HL-60/S4 (cell line): ENCODE results near the gene CAMK2N2.

ENCODE experiments used
- in situ Hi-C: fragments of 300-500 bp; cut with MboI; formaldehyde crosslinking; loops from 2 replicates; pipeline ENCODE4 v1.14.3; 2022; ENCODE audit warnings: low sequenced_read_pairs

The CAMK2N2 gene

DNA sequence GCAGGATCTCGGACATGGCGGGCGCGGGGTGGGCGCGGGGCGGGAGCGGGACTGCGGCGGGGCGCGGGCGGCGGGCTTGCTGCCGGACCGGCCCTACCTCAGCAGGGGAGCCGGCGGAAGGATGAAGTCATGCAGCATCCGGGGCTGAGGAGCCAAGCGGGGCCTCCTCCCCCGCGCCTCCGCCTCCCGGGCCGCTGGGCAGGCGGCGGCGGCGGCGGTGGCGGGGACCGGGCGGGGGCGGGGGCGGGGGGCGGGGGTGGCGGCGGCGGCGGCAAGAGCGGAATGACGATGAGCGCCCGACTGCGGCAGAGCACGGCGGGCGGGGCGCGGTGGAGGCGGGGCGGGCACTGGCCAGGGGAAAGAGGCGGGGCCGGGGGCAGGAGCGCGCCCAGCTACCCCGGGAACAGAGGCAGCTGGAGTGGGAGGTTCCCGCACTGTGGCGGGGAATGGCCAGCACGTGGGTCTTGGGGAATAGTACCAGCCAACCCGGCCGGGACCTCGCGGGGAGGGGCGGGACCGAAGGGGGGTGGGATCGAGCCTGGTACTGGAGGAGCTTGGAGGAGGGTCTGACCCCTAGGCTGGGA lies at the start of gene CAMK2N2:
Gene CAMK2N2 (minus strand): TSS at position 284 of the 584 bp plus-strand sequence. CDS start 268 bp downstream, at position 16.
- in situ Hi-C loops = no loop called here

DNA sequence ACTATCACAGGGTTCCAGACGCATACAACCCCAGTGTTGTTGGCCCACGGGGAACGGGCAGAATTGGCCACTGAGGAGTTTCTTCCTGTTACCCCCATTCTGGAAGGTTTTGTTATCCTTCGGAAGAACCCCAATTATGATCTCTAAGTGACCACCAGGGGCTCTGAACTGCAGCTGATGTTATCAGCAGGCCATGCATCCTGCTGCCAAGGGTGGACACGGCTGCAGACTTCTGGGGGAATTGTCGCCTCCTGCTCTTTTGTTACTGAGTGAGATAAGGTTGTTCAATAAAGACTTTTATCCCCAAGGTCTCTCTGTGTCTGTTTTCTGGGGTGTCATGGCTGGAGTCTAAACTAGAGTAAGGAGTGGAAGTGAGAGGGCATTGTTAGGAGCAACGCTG lies 47.4 kb upstream of the CAMK2N2 start:
- in situ Hi-C loops = no loop called here

DNA sequence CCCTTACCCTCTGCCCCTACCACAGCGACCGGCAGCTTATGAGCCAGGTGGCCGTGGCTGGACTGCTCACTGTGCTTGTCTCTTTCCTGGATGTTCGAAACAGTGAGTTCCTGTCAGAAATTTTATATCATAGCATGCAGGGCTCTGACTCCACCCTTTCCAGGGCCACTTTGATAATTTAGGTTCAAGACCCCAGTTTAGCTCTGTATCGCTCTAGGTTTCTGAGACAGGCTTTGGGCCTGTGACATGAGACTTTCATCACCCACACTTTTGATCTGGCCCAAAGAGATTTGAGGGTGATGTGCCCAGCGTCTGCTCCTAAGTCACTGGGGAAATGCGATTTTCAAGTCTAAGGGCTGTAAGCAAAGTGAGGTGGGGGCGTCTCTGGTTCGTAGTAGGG lies 46.6 kb upstream of the CAMK2N2 start:
- in situ Hi-C loops = no loop called here

DNA sequence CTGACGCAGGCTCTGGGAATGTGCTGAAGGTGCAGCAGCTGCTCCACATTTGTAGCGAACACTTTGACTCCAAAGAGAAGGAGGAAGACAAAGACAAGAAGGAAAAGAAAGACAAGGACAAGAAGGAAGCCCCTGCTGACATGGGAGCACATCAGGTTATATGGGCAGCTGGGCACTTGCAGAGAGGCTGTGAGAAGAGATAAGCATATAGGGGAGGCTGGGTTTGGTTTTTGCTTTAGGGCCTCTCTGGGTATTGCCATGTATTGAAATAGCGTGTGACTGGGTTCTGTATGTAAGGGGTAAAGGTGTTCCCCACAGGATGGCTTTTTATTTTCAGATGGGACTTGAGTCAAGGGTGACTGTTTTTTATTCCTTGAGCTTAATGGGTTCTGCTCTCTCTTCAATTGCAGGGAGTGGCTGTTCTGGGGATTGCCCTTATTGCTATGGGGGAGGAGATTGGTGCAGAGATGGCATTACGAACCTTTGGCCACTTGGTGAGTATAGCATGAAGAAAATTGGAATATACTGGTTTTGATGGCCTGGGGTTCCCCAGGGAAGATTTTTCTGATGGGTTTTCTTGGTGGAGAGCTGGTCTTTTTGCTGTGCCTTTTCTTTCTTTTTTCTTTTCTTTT lies 45.1 kb upstream of the CAMK2N2 start:
- in situ Hi-C loops = no loop called here

DNA sequence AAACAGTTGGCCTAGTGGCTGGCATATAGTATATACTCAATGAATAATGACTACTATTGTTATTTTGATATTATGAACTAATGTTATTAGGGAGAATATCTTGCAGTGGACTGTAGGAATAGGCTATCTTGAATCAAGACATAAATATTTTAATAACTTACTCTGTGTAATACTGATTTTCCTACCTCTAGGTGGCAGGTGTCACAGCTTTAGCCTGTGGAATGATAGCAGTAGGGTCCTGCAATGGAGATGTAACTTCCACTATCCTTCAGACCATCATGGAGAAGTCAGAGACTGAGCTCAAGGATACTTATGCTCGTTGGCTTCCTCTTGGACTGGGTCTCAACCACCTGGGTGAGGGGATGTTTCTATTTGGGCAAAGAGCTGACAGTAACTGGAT lies 44.2 kb upstream of the CAMK2N2 start:
- in situ Hi-C loops = no loop called here

DNA sequence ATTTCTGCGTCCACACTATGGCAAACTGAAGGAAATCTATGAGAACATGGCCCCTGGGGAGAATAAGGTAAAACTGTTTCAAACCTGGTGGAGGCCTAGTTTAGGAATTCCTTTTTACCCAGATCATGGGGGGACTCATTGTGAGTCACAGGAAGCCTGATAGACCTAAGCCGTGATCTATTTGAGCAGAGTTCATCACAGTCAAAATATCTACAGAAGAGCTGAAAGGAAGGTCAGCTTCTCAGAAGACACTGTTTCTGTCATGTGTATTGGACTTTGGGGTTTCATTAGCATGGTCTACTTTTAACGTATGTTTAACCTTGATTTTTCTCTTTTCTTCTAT lies 39.0 kb upstream of the CAMK2N2 start:
- in situ Hi-C loops = no loop called here

DNA sequence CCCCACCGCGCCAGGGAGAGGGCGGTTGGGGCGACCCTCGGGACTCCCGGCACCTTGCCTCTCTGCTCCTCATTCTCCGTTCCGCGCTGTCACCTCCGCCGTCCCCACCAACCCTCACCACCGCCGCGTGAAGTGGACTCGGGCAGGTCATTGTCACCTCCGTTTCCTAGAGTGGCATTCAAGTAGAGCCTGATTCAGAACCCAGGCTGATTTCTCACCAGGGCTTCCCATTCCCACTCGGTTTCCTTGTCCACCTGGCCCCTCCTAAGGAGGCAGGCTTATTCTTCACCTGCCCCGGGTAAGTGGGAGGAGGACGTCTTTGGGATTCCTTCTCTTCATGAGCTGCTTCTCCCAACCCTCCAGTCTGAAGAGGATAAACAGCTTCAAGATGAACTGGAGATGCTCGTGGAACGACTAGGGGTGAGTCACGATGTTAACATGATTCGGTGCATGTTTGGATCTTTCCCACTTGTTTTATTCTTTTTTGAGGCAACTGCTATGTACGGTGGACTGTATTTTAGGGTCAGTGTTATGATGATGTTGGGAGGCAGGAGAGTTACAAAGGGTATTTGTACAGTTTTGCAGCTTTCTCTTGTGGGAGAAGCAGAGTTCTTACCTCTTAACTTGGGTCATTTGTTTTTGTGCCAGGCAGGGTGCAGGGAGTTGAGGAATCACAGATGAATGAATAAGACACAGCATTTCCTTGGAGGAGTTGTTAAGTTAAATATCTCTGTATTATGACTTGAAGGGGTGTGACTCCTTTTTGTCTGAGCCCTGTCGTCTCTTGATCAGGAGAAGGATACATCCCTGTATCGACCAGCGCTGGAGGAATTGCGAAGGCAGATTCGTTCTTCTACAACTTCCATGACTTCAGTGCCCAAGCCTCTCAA lies 38.4 kb upstream of the CAMK2N2 start:
- in situ Hi-C loops = loop anchor here (25.0 kb wide), 1 partner anchor 837 kb away; no protein-coding TSS in a partner anchor

DNA sequence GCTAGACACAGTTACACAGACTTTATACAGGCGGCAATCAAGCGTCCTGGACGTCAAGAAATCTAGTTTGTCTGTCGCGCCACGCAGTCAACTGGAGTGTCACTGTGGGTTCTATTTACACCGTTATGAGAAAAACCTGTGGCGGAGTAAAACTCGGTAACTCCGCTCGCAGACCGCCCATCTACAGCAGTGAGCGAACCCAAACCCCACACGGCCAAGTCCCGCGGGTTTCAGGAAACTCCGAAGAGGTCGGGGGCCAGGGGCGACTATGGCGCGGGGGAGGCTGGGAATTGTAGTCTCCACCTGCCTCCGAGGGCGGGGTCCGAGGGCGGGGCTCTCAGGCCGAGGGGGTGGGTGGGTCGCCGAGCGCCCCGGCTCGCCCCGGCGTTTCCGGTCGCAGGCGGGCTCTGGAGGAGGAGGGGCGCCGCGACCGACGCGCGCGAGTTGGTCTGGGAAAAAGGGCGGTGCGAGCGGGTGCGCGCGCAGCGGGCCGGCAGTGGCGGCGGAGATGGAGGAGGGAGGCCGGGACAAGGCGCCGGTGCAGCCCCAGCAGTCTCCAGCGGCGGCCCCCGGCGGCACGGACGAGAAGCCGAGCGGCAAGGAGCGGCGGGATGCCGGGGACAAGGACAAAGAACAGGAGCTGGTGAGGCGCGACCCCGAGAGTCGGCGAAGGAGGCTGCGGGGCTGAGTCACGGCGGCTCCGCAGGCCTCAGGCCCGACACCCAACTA lies 37.6 kb upstream of the CAMK2N2 start, which contains the start of gene PSMD2:
Gene PSMD2 (plus strand): TSS at position 483 of the 729 bp plus-strand sequence. CDS start 26 bp downstream, at position 509.
- in situ Hi-C loops = loop anchor here (25.0 kb wide), 1 partner anchor 837 kb away; no protein-coding TSS in a partner anchor

DNA sequence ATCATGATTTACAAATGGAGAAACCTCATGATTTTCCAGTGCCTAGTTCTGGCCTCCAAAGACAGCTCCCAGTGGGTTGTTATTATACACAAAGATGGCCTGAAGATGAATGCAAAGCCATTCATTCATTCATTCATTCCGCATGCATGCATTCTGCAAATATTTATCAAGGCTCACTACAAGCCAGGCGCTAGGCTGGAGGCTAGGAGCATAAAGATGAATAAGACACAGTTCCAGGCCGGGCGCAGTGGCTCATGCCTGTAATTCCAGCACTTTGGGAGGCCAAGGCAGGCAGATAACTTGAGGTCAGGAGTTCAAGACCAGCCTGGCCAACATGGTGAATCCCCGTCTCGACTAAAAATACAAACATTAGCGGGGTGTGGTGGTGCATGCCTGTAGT lies 35.3 kb upstream of the CAMK2N2 start:
- in situ Hi-C loops = loop anchor here (25.0 kb wide), 1 partner anchor 834 kb away; no protein-coding TSS in a partner anchor

DNA sequence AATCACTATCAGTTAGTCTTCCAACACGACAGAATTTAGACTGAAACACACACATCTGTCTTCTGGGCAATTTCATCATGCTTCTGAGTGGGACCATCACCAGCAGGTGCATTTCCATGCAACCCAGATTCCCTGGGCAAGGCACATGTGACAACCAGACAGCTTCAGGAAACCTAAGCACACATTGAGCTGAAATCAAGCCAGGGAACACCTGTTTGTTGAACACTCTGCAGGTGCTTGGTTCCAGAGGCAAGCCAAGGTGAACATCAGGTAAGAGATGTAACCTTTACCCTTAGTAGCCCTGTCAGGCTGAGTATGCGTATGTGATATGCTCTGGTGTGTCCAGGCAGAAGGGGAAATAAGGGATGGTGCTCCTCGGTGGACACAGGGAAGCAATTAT lies 34.4 kb upstream of the CAMK2N2 start:
- in situ Hi-C loops = loop anchor here (25.0 kb wide), 1 partner anchor 833 kb away; no protein-coding TSS in a partner anchor

DNA sequence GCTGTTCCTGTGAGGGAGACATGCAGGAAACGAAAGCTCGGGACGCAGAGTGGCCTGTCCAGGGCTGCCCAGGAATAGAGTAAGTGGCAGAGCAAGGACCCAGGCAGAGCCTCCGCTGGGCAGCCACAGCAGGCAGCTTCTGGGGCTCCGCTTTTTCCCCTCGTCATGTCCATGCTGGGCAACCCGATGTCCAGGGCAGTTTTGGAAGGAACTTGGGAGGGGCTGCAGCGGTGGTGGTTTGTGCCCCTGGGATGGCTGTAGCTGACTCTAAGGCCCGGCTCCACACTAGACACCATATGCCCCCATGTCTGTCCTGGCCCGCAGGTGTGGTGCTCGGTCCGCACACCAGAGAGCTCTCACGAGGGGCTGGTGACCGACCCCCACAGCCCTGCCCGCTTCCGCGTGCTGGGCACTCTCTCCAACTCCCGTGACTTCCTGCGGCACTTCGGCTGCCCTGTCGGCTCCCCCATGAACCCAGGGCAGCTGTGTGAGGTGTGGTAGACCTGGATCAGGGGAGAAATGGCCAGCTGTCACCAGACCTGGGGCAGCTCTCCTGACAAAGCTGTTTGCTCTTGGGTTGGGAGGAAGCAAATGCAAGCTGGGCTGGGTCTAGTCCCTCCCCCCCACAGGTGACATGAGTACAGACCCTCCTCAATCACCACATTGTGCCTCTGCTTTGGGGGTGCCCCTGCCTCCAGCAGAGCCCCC lies 30.5 kb upstream of the CAMK2N2 start:
- in situ Hi-C loops = loop anchor here (25.0 kb wide), 1 partner anchor 830 kb away; no protein-coding TSS in a partner anchor

DNA sequence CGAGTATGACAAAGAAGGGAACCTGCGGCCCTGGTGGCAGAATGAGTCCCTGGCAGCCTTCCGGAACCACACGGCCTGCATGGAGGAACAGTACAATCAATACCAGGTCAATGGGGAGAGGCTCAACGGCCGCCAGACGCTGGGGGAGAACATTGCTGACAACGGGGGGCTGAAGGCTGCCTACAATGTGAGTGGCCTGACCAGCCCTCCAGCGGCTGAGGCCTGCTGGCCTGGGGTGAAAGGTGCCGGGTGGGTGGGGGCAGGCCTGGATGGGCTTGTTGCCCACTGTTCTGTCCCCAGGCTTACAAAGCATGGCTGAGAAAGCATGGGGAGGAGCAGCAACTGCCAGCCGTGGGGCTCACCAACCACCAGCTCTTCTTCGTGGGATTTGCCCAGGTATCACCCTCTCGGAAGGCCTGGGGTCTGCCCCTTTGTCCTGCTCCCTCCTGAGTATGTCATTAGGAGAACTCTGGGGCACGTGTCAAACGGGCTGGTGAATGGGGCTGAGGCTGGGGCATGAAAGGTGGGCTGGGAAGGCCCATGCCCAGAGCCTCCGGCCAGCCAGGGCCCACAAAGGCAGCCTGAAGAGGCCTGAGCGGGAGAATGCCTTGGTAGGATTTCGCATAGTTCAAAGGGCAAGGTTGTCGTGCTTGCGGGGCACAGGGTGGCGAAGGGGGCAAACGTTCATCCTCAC lies 29.8 kb upstream of the CAMK2N2 start:
- in situ Hi-C loops = loop anchor here (25.0 kb wide), 1 partner anchor 829 kb away; no protein-coding TSS in a partner anchor

DNA sequence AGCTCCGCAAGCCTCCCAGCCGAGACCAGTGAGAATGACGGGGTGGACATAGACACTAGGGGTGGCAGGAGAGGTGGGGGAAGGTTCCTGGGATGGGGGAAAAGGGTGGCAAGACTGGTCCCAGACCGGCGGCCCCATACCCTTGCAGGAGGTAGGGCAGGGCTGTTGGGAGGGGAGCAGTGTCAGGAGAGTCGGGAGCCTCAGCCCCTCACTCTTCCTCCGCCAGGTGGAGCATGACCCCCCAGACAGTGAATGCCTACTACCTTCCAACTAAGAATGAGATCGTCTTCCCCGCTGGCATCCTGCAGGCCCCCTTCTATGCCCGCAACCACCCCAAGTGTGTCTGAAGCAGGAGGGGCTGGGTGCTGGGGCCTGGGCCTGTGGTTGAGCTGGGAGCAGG lies 29.0 kb upstream of the CAMK2N2 start:
- in situ Hi-C loops = loop anchor here (25.0 kb wide), 1 partner anchor 828 kb away; no protein-coding TSS in a partner anchor

DNA sequence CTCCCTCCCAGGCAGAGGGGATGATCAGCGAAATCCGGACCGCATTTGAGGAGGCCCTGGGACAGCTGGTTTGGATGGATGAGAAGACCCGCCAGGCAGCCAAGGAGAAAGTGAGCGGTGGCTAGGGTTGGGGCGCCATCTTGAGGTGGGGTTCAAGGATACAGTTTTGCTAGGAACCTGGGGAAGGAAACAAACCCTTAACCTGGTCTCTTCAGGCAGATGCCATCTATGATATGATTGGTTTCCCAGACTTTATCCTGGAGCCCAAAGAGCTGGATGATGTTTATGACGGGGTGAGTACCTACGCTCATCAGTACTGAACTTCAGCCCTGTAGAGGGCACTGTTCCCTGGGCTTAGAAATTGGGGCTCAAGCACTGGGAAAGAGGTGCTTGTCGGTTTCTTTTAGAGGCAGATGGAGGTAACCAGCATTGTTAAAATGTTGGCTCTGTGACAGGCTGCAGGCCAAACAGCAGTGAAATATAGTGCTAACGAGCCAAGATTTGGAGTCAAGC lies 28.1 kb upstream of the CAMK2N2 start:
- in situ Hi-C loops = loop anchor here (10.0 to 25.0 kb wide), 2 partner anchors 395 to 827 kb away; no protein-coding TSS in a partner anchor

DNA sequence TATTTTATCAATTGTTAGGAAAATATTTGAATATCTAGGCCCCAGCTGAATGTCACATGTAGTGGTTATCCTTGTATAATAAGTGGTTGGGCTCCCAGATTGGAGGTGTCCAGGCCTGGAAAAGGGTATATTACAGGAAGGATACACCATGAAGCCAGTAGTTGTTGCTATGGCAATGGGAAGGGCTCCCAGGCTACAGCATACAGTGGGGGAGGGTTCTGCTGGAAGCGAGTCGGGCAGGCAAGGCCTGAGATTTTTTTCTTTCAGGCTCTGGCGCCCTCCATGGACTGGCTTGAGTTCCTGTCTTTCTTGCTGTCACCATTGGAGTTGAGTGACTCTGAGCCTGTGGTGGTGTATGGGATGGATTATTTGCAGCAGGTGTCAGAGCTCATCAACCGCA lies 23.3 kb upstream of the CAMK2N2 start:
- in situ Hi-C loops = loop anchor here (10.0 to 25.0 kb wide), 2 partner anchors 390 to 822 kb away; no protein-coding TSS in a partner anchor

DNA sequence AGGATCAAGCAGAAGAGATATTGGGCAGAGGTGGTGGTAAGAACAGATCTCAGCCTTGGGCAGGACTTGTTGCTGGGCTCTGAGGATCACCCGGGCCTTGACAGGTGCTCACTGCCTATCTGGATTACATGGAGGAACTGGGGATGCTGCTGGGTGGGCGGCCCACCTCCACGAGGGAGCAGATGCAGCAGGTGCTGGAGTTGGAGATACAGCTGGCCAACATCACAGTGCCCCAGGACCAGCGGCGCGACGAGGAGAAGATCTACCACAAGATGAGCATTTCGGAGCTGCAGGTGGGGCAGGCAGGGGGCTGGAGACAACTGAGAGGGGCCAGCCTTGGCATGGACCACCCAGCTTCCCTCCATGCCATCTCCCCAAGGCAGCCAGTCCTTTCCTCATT lies 22.3 kb upstream of the CAMK2N2 start:
- in situ Hi-C loops = loop anchor here (10.0 to 25.0 kb wide), 2 partner anchors 389 to 821 kb away; no protein-coding TSS in a partner anchor

DNA sequence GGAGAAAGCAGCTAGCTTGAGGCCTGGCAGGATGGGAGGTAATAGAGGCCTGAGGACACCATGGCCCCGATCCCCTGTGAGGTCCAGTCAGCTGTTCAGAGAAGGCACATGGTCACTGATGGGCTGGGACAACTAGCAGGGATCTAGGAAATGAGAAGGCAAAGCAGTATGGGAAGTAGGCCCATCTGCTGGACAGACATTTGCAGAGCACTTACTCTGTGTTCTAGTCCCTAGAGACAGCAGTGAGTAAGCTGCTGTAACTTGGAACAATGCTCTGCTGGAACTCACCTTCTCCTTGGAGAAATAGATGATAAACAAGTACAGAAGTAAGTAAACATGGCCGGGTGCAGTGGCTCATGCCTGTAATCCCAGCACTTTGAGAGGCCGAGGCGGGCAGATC lies 21.6 kb upstream of the CAMK2N2 start:
- in situ Hi-C loops = loop anchor here (10.0 to 25.0 kb wide), 2 partner anchors 388 to 821 kb away; no protein-coding TSS in a partner anchor

DNA sequence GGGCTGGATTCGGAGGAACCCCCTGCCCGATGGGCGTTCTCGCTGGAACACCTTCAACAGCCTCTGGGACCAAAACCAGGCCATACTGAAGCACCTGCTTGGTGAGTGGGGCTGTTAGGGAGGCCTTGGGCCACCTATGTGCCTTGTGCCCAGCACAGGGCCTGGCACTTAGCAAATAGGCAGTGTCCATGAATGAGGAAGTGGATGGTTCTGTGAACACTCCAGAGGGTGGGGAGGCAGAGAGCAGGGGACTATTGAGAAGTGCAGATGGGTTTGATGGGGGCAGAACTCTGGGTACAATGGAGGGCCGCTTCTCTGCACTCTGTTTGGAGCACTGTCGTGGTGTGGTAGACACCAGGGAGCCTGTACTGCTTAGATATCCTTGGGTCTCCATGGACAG lies 16.0 kb upstream of the CAMK2N2 start:
- in situ Hi-C loops = loop anchor here (25.0 kb wide), 1 partner anchor 815 kb away; no protein-coding TSS in a partner anchor
